Activated CD8-positive, alpha-beta memory T cell treated with anti-CD3 and anti-CD28 coated beads for 36 hours (primary cell): ENCODE measurements around the gene GLA. TPM values are rescaled to one million over a fixed set of nuclear protein-coding genes. Genes with fewer than 3 reads are reported as not detected.

ENCODE experiments used
- CTCF ChIA-PET: fragments of 350-600 bp; sonication (Branson Sonifier 250); formaldehyde crosslinking; loops from one replicate; lab custom pipeline; 2021; ENCODE audit warnings: antibody characterized with exemption; lab: Charles Lee
- POLR2A ChIA-PET: fragments of 350-600 bp; sonication (Branson Sonifier 250); formaldehyde crosslinking; loops from one replicate; lab custom pipeline; 2021; ENCODE audit warnings: antibody characterized with exemption; lab: Charles Lee
- total RNA-seq, 2 experiments: library from RNA; stranded (reverse); gene quantifications; one replicate each; pipeline ENCODE4 v1.2.3, GENCODE V29; 2021

GLA gene
- total RNA-seq, 2 experiments from 2014 or later, result 52.3 to 58.2 TPM

- CTCF ChIA-PET, result no interaction called here
- POLR2A ChIA-PET, result interaction anchor here (0.6 to 1.3 kb wide), 4 partner anchors 13 to 60 kb away, joined by 3 to 10 read pairs (median 4); partner anchors contain the start of gene RPL36A
Observed at GRCh38 chrX:101407167-101407747, 468 bp downstream of the GLA start.

GRCh38 chrX:101399825-101400224 is 7.9 kb downstream of the GLA start:
- ChIA-PET CTCF (interaction anchor here (1.1 kb wide), 1 partner anchor 9 kb away, joined by 3 read pairs; the partner anchor contains the start of gene RPL36A), POLR2A (no interaction called here)

GRCh38 chrX:101398694-101399093 is 9.0 kb downstream of the GLA start:
- CTCF ChIA-PET, result no interaction called here
- POLR2A ChIA-PET, result no interaction called here

- POLR2A ChIA-PET, result interaction anchor here (0.7 kb wide), 1 partner anchor 358 kb away, joined by 3 read pairs; no protein-coding TSS in a partner anchor
Observed at GRCh38 chrX:101397779-101398178, 9.9 kb downstream of the GLA start.

GRCh38 chrX:101395789-101396188 is 11.9 kb downstream of the GLA start:
- CTCF ChIA-PET, result no interaction called here

More at GRCh38 chrX:101397779-101398178, 9.9 kb downstream of the GLA start:
- CTCF ChIA-PET, result no interaction called here

GRCh38 chrX:101394372-101394771 is 13.4 kb downstream of the GLA start:
- ChIA-PET POLR2A (interaction anchor here (1.0 kb wide), 1 partner anchor 13 kb away, joined by 4 read pairs; the partner anchor contains the start of genes GLA and HNRNPH2), CTCF (no interaction called here)

More at GRCh38 chrX:101395789-101396188, 11.9 kb downstream of the GLA start:
- POLR2A ChIA-PET, result no interaction called here

GRCh38 chrX:101393530-101394305 is 14.0 kb downstream of the GLA start:
- ChIA-PET POLR2A (interaction anchor here (1.0 kb wide), 1 partner anchor 14 kb away, joined by 4 read pairs; the partner anchor contains the start of genes GLA and HNRNPH2), CTCF (no interaction called here)

GRCh38 chrX:101391831-101392230 is 15.9 kb downstream of the GLA start:
- POLR2A ChIA-PET, result interaction anchor here (1.3 kb wide), 1 partner anchor 16 kb away, joined by 4 read pairs; the partner anchor contains the start of genes GLA and HNRNPH2
- CTCF ChIA-PET, result interaction anchor here (2.3 kb wide), 1 partner anchor 44 kb away, joined by 11 read pairs; the partner anchor contains the start of gene TIMM8A

- ChIA-PET CTCF (interaction anchor here (0.6 to 2.3 kb wide), 5 partner anchors 10 to 583 kb away, joined by 3 to 11 read pairs (median 3); partner anchors contain the start of gene TIMM8A), POLR2A (interaction anchor here (0.5 to 1.9 kb wide), 9 partner anchors 13 to 541 kb away, joined by 3 to 14 read pairs (median 4); partner anchors contain the start of genes GLA, HNRNPH2, TIMM8A and ZMAT1)
Observed at GRCh38 chrX:101390664-101391525, 16.8 kb downstream of the GLA start, which contains the start of gene RPL36A. RPL36A (plus strand) TSS chrX:101391011; CDS start chrX:101391044, 33 bp downstream.

- CTCF ChIA-PET, result no interaction called here
- POLR2A ChIA-PET, result no interaction called here
Observed at GRCh38 chrX:101388604-101389003, 19.1 kb downstream of the GLA start.

- CTCF ChIA-PET, result no interaction called here
- POLR2A ChIA-PET, result no interaction called here
Observed at GRCh38 chrX:101386542-101386885, 21.2 kb downstream of the GLA start.

- CTCF ChIA-PET, result no interaction called here
- POLR2A ChIA-PET, result no interaction called here
Observed at GRCh38 chrX:101385795-101386541, 21.8 kb downstream of the GLA start, which contains the start of gene BTK. BTK (minus strand) TSS chrX:101386191; CDS start chrX:101375284, 10,907 bp downstream.

GRCh38 chrX:101385026-101385684 is 22.6 kb downstream of the GLA start:
- ChIA-PET CTCF (no interaction called here), POLR2A (no interaction called here)

GRCh38 chrX:101383679-101384205 is 24.0 kb downstream of the GLA start:
- POLR2A ChIA-PET, result no interaction called here
- CTCF ChIA-PET, result no interaction called here

- ChIA-PET POLR2A (no interaction called here), CTCF (no interaction called here)
Observed at GRCh38 chrX:101377547-101377946, 30.2 kb downstream of the GLA start.

GRCh38 chrX:101370888-101371504 is 36.7 kb downstream of the GLA start:
- ChIA-PET POLR2A (no interaction called here), CTCF (no interaction called here)

GRCh38 chrX:101369687-101370086 is 38.0 kb downstream of the GLA start:
- ChIA-PET POLR2A (no interaction called here), CTCF (no interaction called here)
